Activated B cell treated with CpG ODN at 0.5 μM for 24 hours (primary cell): ENCODE results near the gene SCN2B. TPM values are rescaled to one million over a fixed set of nuclear protein-coding genes. Genes with fewer than 3 reads are reported as not detected.

Experiments used
- ATAC-seq: fragments of 200-7000 bp; cut with Tn5 transposase; one replicate; pipeline ENCODE4 v1.10.0; 2021; ENCODE audit warnings: low read depth, mild to moderate bottlenecking, moderate library complexity
- CTCF ChIA-PET: fragments of 350-600 bp; sonication (Branson Sonifier 250); formaldehyde crosslinking; loops from one replicate; lab custom pipeline; 2021; ENCODE audit warnings: antibody characterized with exemption; lab: Charles Lee
- POLR2A ChIA-PET: fragments of 350-600 bp; sonication (Branson Sonifier 250); formaldehyde crosslinking; loops from one replicate; lab custom pipeline; 2021; ENCODE audit warnings: antibody characterized with exemption; lab: Charles Lee
- DNase-seq: peaks from one replicate; pipeline ENCODE4 v3.0.0; 2022
- H3K27ac Mint-ChIP-seq: one replicate; pipeline ENCODE4 v1.8.0; 2020; ENCODE audit warnings: mixed read lengths
- H3K27me3 Mint-ChIP-seq: one replicate; pipeline ENCODE4 v1.8.0; 2021; ENCODE audit warnings: mixed read lengths
- H3K36me3 Mint-ChIP-seq: one replicate; pipeline ENCODE4 v1.8.0; 2021; ENCODE audit warnings: low read depth, mixed read lengths
- H3K4me1 Mint-ChIP-seq: one replicate; pipeline ENCODE4 v1.8.0; 2021; ENCODE audit warnings: mixed read lengths
- H3K4me3 Mint-ChIP-seq: one replicate; pipeline ENCODE4 v1.8.0; 2020; ENCODE audit warnings: mild to moderate bottlenecking, mixed read lengths
- H3K9me3 Mint-ChIP-seq: one replicate; pipeline ENCODE4 v1.8.0; 2020; ENCODE audit warnings: mixed read lengths
- CTCF ChIP-seq: fragments of 200-600 bp; IDR thresholded peaks from one replicate; pipeline ENCODE4 v1.8.0; 2022; ENCODE audit warnings: antibody characterized with exemption, mild to moderate bottlenecking
- intact Hi-C: fragments of 100-400 bp; cut with micrococcal nuclease; formaldehyde crosslinking; loops from one replicate; pipeline ENCODE4 v1.15.1; 2024
- total RNA-seq: library from RNA; stranded (reverse); gene quantifications from 2 replicates; pipeline ENCODE4 v1.2.3, GENCODE V29; 2022

SCN2B gene
- total RNA-seq, 1 donor from 2014 or later: not detected

GRCh38 chr11:118222437-118222836 lies 46.0 kb upstream of the SCN2B start:
- Mint-ChIP-seq H3K4me1 (peaks cover 38% of the 10 kb centered on the region), H3K4me3 (no peak overlapping the region), H3K36me3 (no peaks in the 10 kb centered on the region), H3K9me3 (no peaks in the 10 kb centered on the region), H3K27me3 (peaks cover 41% of the 10 kb centered on the region), H3K27ac (no peak overlapping the region)
- ChIA-PET POLR2A (no interaction called here), CTCF (interaction anchor here (0.6 kb wide), 1 partner anchor 69 kb away, joined by 3 read pairs; no protein-coding TSS in a partner anchor)
- TF ChIP-seq CTCF: no peak
- ATAC-seq (no peak), DNase-seq (no peak)
- intact Hi-C loops: no loop called here

GRCh38 chr11:118221419-118221818 lies 45.0 kb upstream of the SCN2B start:
- H3K27ac Mint-ChIP-seq: no peak overlapping the region
- intact Hi-C loops: no loop called here
- H3K9me3 Mint-ChIP-seq: no peaks in the 10 kb centered on the region
- DNase-seq: no peak
- CTCF ChIA-PET: no interaction called here
- peaks cover 36% of the 10 kb centered on the region for H3K4me1 Mint-ChIP-seq
- POLR2A ChIA-PET: no interaction called here
- no peaks in the 10 kb centered on the region for H3K36me3 Mint-ChIP-seq
- TF ChIP-seq CTCF: no peak
- H3K27me3 Mint-ChIP-seq: peaks cover 50% of the 10 kb centered on the region
- no peak overlapping the region for H3K4me3 Mint-ChIP-seq
- no peak for ATAC-seq

- H3K9me3 Mint-ChIP-seq: no peaks in the 10 kb centered on the region
- TF ChIP-seq CTCF: no peak
- intact Hi-C loops: no loop called here
- no peaks in the 10 kb centered on the region for H3K36me3 Mint-ChIP-seq
- no peak overlapping the region for H3K4me3 Mint-ChIP-seq
- ChIA-PET POLR2A (no interaction called here), CTCF (no interaction called here)
- H3K4me1 Mint-ChIP-seq: peaks cover 36% of the 10 kb centered on the region
- H3K27me3 Mint-ChIP-seq: peaks cover 50% of the 10 kb centered on the region
- DNase-seq (no peak), ATAC-seq (no peak)
- no peak overlapping the region for H3K27ac Mint-ChIP-seq
Measured at GRCh38 chr11:118219732-118220131, 43.3 kb upstream of the SCN2B start.

GRCh38 chr11:118219244-118219643 lies 42.8 kb upstream of the SCN2B start:
- H3K27ac Mint-ChIP-seq: no peak overlapping the region
- no peak for TF ChIP-seq CTCF
- H3K4me1 Mint-ChIP-seq: peaks cover 38% of the 10 kb centered on the region
- H3K9me3 Mint-ChIP-seq: no peaks in the 10 kb centered on the region
- POLR2A ChIA-PET: no interaction called here
- H3K4me3 Mint-ChIP-seq: no peak overlapping the region
- CTCF ChIA-PET: no interaction called here
- intact Hi-C loops: no loop called here
- H3K27me3 Mint-ChIP-seq: peaks cover 50% of the 10 kb centered on the region
- DNase-seq (no peak), ATAC-seq (no peak)
- no peaks in the 10 kb centered on the region for H3K36me3 Mint-ChIP-seq

- H3K4me1 Mint-ChIP-seq: peaks cover 47% of the 10 kb centered on the region
- TF ChIP-seq CTCF: no peak
- ATAC-seq: no peak
- no peaks in the 10 kb centered on the region for H3K9me3 Mint-ChIP-seq
- peaks cover 43% of the 10 kb centered on the region for H3K27me3 Mint-ChIP-seq
- no peaks in the 10 kb centered on the region for H3K36me3 Mint-ChIP-seq
- intact Hi-C loops: no loop called here
- no peak overlapping the region for H3K27ac Mint-ChIP-seq
- CTCF ChIA-PET: no interaction called here
- POLR2A ChIA-PET: interaction anchor here (0.5 kb wide), 1 partner anchor 55 kb away, joined by 3 read pairs; no protein-coding TSS in a partner anchor
- DNase-seq: no peak
- H3K4me3 Mint-ChIP-seq: no peak overlapping the region
Measured at GRCh38 chr11:118217575-118217974, 41.1 kb upstream of the SCN2B start.
